OCI-LY1 (cell line): ENCODE results near the gene F10.
"Not testable (repeated sequence)": the region's sequence is repeated elsewhere in the genome, so short reads cannot be mapped to it uniquely, and the experiment has no call there.

ENCODE experiments used
- H2AFZ ChIP-seq: fragments of 200-600 bp; sonication (generic), shearing (Covaris generic); 2 replicates; pipeline ENCODE4 v1.6.0; 2014; ENCODE audit warnings: antibody characterized with exemption, mild to moderate bottlenecking, low read length
- H3F3A ChIP-seq: fragments of 200-600 bp; sonication (generic), shearing (Covaris generic); 2 replicates; pipeline ENCODE4 v1.6.0; 2014; ENCODE audit warnings: mild to moderate bottlenecking, antibody characterized with exemption, low read length, moderate library complexity; ENCODE audit not compliant: insufficient read depth
- H3K27ac ChIP-seq: fragments of 200-600 bp; sonication (generic); 2 replicates; pipeline ENCODE4 v1.5.1; 2014; ENCODE audit warnings: low read length, mixed run types, mild to moderate bottlenecking, low read depth; ENCODE audit not compliant: poor library complexity, severe bottlenecking
- H3K27me3 ChIP-seq: fragments of 200-600 bp; sonication (generic); 2 replicates; pipeline ENCODE4 v1.6.0; 2014; ENCODE audit warnings: antibody characterized with exemption, mild to moderate bottlenecking, low read length, moderate library complexity; ENCODE audit not compliant: insufficient read depth
- H3K36me3 ChIP-seq: fragments of 200-600 bp; sonication (generic); 2 replicates; pipeline ENCODE4 v1.6.1; 2014; ENCODE audit warnings: mild to moderate bottlenecking, antibody characterized with exemption, low read length, moderate library complexity, mixed read lengths; ENCODE audit not compliant: insufficient read depth
- H3K4me1 ChIP-seq: fragments of 200-600 bp; sonication (generic); 2 replicates; pipeline ENCODE4 v1.5.1; 2014; ENCODE audit warnings: mild to moderate bottlenecking, low read length, moderate library complexity; ENCODE audit not compliant: insufficient read depth, severe bottlenecking
- H3K4me2 ChIP-seq: fragments of 200-600 bp; sonication (generic), shearing (Covaris generic); 2 replicates; pipeline ENCODE4 v1.6.1; 2014; ENCODE audit warnings: low read length
- H3K4me3 ChIP-seq: fragments of 200-600 bp; sonication (generic); 2 replicates; pipeline ENCODE4 v1.5.1; 2014; ENCODE audit warnings: low read length, low read depth, mild to moderate bottlenecking, mixed read lengths; ENCODE audit not compliant: poor library complexity, severe bottlenecking
- H3K79me2 ChIP-seq: fragments of 200-600 bp; shearing (Covaris generic); 2 replicates; pipeline ENCODE4 v1.6.1; 2016; ENCODE audit warnings: mixed run types, low read length, mixed read lengths; ENCODE audit not compliant: insufficient read depth
- H3K9ac ChIP-seq: fragments of 200-600 bp; sonication (generic), shearing (Covaris generic); 2 replicates; pipeline ENCODE4 v1.6.1; 2014; ENCODE audit warnings: mild to moderate bottlenecking, low read length, mixed read lengths
- H3K9me2 ChIP-seq: fragments of 200-600 bp; sonication (generic), shearing (Covaris generic); 2 replicates; pipeline ENCODE4 v1.6.1; 2014; ENCODE audit warnings: low read depth, mild to moderate bottlenecking, low read length, mixed read lengths
- H3K9me3 ChIP-seq: fragments of 200-600 bp; shearing (Covaris generic); 2 replicates; pipeline ENCODE4 v1.6.1; 2014; ENCODE audit warnings: low read length, mixed read lengths
- H4K20me1 ChIP-seq: fragments of 200-600 bp; sonication (generic), shearing (Covaris generic); 2 replicates; pipeline ENCODE4 v1.6.0; 2016; ENCODE audit warnings: mild to moderate bottlenecking, low read length; ENCODE audit not compliant: insufficient read depth
- CTCF ChIP-seq: fragments of 200-600 bp; sonication (generic), shearing (Covaris generic); IDR thresholded peaks from 2 replicates; pipeline ENCODE4 v1.5.1; 2017; ENCODE audit warnings: mild to moderate bottlenecking, antibody characterized with exemption, low read length, moderate library complexity, mixed read lengths
- EZH2 ChIP-seq: fragments of 200-600 bp; sonication (generic), shearing (Covaris generic); IDR thresholded peaks from 2 replicates; pipeline ENCODE4 v1.8.0; 2017; ENCODE audit warnings: borderline replicate concordance, mixed run types, mild to moderate bottlenecking, antibody characterized with exemption, low read length, moderate library complexity, mixed read lengths

The F10 gene

GRCh38 chr13:113097651-113098050 lies 24.9 kb upstream of the F10 start:
- no peaks in the 10 kb centered on the region for H3K9me3 ChIP-seq
- peaks cover 3% of the 10 kb centered on the region; the same call in 1 of the 2 replicates for H3K27me3 ChIP-seq
- H2AFZ ChIP-seq, result no peak overlapping the region
- no peaks in the 10 kb centered on the region for H3K36me3 ChIP-seq
- H3K4me2 ChIP-seq, result no peak overlapping the region
- TF ChIP-seq EZH2, result no peak
- no peak for TF ChIP-seq CTCF
- no peak overlapping the region for H3K4me3 ChIP-seq
- no peaks in the 10 kb centered on the region for H3K4me1 ChIP-seq
- no peaks in the 10 kb centered on the region for H4K20me1 ChIP-seq
- no peak overlapping the region for H3K9ac ChIP-seq
- no peaks in the 10 kb centered on the region for H3K79me2 ChIP-seq
- H3F3A ChIP-seq, result no peaks in the 10 kb centered on the region
- no peaks in the 10 kb centered on the region for H3K9me2 ChIP-seq
- no peak overlapping the region for H3K27ac ChIP-seq

- Histone ChIP-seq H2AFZ (no peak overlapping the region), H3K4me3 (no peak overlapping the region)
These were observed 24.4 kb upstream of the F10 start for GRCh38 chr13:113098162-113098732.

GRCh38 chr13:113099142-113099541 lies 23.5 kb upstream of the F10 start:
- Histone ChIP-seq H4K20me1 (no peaks in the 10 kb centered on the region), H3K79me2 (no peaks in the 10 kb centered on the region), H3K9me3 (no peaks in the 10 kb centered on the region), H3K4me1 (no peaks in the 10 kb centered on the region), H2AFZ (no peak overlapping the region), H3K27me3 (peaks cover 3% of the 10 kb centered on the region; the same call in 1 of the 2 replicates), H3K4me2 (no peak overlapping the region), H3K27ac (no peak overlapping the region), H3K9ac (no peak overlapping the region), H3K36me3 (no peaks in the 10 kb centered on the region), H3F3A (no peaks in the 10 kb centered on the region), H3K9me2 (no peaks in the 10 kb centered on the region), H3K4me3 (no peak overlapping the region)
- TF ChIP-seq EZH2 (no peak), CTCF (no peak)

More at GRCh38 chr13:113098162-113098732, 24.4 kb upstream of the F10 start:
- TF ChIP-seq CTCF, result no peak
- no peak for TF ChIP-seq EZH2
- Histone ChIP-seq H3K9me3 (no peaks in the 10 kb centered on the region), H3K27ac (no peak overlapping the region), H3K4me2 (no peak overlapping the region), H3K4me1 (no peaks in the 10 kb centered on the region), H4K20me1 (no peaks in the 10 kb centered on the region), H3K79me2 (no peaks in the 10 kb centered on the region), H3K9ac (no peak overlapping the region), H3K27me3 (peaks cover 3% of the 10 kb centered on the region; the same call in 1 of the 2 replicates), H3K9me2 (no peaks in the 10 kb centered on the region), H3F3A (no peaks in the 10 kb centered on the region), H3K36me3 (no peaks in the 10 kb centered on the region)

GRCh38 chr13:113102302-113102701 lies 20.3 kb upstream of the F10 start:
- not testable (repeated sequence) for H4K20me1 ChIP-seq, H3F3A ChIP-seq, H3K4me2 ChIP-seq

More at GRCh38 chr13:113102302-113102701, 20.3 kb upstream of the F10 start:
- not testable (repeated sequence) for H3K79me2 ChIP-seq, H3K27me3 ChIP-seq, H3K9ac ChIP-seq, H3K9me2 ChIP-seq, H3K9me3 ChIP-seq, H3K36me3 ChIP-seq, H2AFZ ChIP-seq, H3K4me1 ChIP-seq, H3K4me3 ChIP-seq, H3K27ac ChIP-seq
